Esophagus muscularis mucosa (tissue), 3 donors: ENCODE results near the gene NINJ2.

Source experiments
- POLR2A ChIP-seq: fragments of 450-650 bp; IDR thresholded peaks from one replicate; pipeline ENCODE4 v1.6.1; 2017; ENCODE audit warnings: antibody characterized with exemption, moderate library complexity, mild to moderate bottlenecking, low read depth
- TF ChIP-seq, protein P1 (sequence below), 3 experiments: fragments of 200-600 bp in 2 of 3; fragments of 450-650 bp in 1 of 3; sonication (generic) in 2 of 3; IDR thresholded peaks; one replicate each; pipeline ENCODE4 v1.5.1; 2017 to 2019; ENCODE audit warnings: antibody characterized with exemption in 3 of 3, mild to moderate bottlenecking in 2 of 3, moderate library complexity in 1 of 3

DNA sequence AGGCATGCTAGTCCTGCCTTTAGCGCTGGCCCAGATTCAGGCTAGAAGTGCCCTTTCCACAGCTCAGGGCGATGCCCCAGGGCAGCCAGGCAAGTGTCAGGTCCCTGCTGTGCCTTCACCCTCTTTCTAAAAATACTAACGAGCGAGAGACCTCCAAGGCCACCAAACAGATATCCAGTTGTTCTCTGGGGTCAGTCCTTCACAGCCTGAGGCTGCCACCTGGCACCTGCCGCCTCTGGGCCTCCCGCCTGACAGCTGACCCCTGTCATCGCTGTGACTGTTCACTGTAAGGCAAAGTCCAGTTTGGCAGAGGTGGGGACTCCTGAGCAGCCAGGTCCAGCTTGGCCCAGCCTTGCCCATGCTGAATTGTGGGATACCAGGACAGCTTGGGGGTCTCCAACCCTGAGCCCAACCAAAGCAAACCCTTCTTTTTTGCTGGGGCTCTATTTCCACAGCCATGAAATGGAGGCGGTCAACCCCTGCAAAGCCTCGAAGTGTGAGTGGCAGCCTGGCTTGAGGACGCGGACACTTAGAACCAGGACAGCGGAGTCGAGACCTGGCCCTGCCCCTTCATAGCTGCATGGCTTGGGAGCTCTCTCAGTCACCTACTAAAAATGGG, 79.9 kb downstream of the NINJ2 start:
- TF ChIP-seq, protein P1, sequence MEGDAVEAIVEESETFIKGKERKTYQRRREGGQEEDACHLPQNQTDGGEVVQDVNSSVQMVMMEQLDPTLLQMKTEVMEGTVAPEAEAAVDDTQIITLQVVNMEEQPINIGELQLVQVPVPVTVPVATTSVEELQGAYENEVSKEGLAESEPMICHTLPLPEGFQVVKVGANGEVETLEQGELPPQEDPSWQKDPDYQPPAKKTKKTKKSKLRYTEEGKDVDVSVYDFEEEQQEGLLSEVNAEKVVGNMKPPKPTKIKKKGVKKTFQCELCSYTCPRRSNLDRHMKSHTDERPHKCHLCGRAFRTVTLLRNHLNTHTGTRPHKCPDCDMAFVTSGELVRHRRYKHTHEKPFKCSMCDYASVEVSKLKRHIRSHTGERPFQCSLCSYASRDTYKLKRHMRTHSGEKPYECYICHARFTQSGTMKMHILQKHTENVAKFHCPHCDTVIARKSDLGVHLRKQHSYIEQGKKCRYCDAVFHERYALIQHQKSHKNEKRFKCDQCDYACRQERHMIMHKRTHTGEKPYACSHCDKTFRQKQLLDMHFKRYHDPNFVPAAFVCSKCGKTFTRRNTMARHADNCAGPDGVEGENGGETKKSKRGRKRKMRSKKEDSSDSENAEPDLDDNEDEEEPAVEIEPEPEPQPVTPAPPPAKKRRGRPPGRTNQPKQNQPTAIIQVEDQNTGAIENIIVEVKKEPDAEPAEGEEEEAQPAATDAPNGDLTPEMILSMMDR (IDR thresholded peaks at IDR 0.05), result no peak
- no peak for TF ChIP-seq POLR2A
